Endothelial cell of umbilical vein (primary cell): Measurements from ENCODE around the gene TSEN2.

ENCODE experiments used
- CTCF ChIP-seq, 2 donors: IDR thresholded peaks; 1 replicate in 1 of 2; 2 replicates in 1 of 2; pipeline ENCODE4 v1.5.1; 2011; ENCODE audit warnings: low read length in 2 of 2, mild to moderate bottlenecking in 2 of 2, moderate library complexity in 2 of 2, control low read depth in 1 of 2, inconsistent platforms in 1 of 2, low read depth in 1 of 2; ENCODE audit not compliant: insufficient read depth in 1 of 2; ENCODE audit errors: extremely low read depth in 1 of 2
- EZH2 ChIP-seq: IDR thresholded peaks from 2 replicates; pipeline ENCODE4 v1.6.1; 2012; ENCODE audit warnings: borderline replicate concordance, low read depth, mild to moderate bottlenecking, moderate library complexity, low read length, inconsistent platforms; ENCODE audit not compliant: severe bottlenecking
- FOS ChIP-seq: IDR thresholded peaks from 2 replicates; pipeline ENCODE4 v1.6.1; 2011; ENCODE audit warnings: mild to moderate bottlenecking, low read length, moderate library complexity, borderline replicate concordance; ENCODE audit not compliant: insufficient read depth
- GATA2 ChIP-seq: IDR thresholded peaks from 2 replicates; pipeline ENCODE4 v1.7.0; 2011; ENCODE audit warnings: low read depth, mild to moderate bottlenecking, moderate library complexity, mixed read lengths, low read length; ENCODE audit not compliant: insufficient read length, insufficient read depth
- MAX ChIP-seq: IDR thresholded peaks from 2 replicates; pipeline ENCODE4 v1.6.1; 2011; ENCODE audit not compliant: insufficient read depth, insufficient read length
- MYC ChIP-seq: IDR thresholded peaks from one replicate; pipeline ENCODE4 v1.6.1; 2011; ENCODE audit warnings: mild to moderate bottlenecking, low read depth, low read length
- POLR2A ChIP-seq: IDR thresholded peaks from 2 replicates; pipeline ENCODE4 v1.6.1; 2012; ENCODE audit warnings: low read depth, mild to moderate bottlenecking, control low read depth, low read length
- POLR2AphosphoS5 ChIP-seq: IDR thresholded peaks from 2 replicates; pipeline ENCODE4 v1.6.1; 2012; ENCODE audit warnings: low read depth, mild to moderate bottlenecking, control low read depth, low read length, moderate library complexity; ENCODE audit not compliant: insufficient read depth

GRCh38 chr3:12455740-12456139 is 28.5 kb upstream of the TSEN2 start:
- no peak for TF ChIP-seq EZH2
- TF ChIP-seq POLR2AphosphoS5 = no peak
- TF ChIP-seq POLR2A = no peak
- TF ChIP-seq CTCF (IDR thresholded peaks at IDR 0.05; ENCODE audit: extremely low read depth in 1 of 2, insufficient read depth in 1 of 2, low read depth in 1 of 2, low read length in 2 of 2) = no peak
- TF ChIP-seq MAX = no peak
- TF ChIP-seq GATA2 = no peak
- no peak for TF ChIP-seq MYC
- TF ChIP-seq FOS = no peak
